Fibroblast of mammary gland (primary cell): ENCODE measurements around the gene FRK.

Source experiments
- DNase-seq: peaks from one replicate; pipeline ENCODE4 v3.0.0-alpha.2; 2010; ENCODE audit warnings: low read depth
- H3K4me3 ChIP-seq: 2 replicates; pipeline ENCODE4 v1.5.1; 2011; ENCODE audit warnings: low read depth, mild to moderate bottlenecking, low read length, moderate library complexity; ENCODE audit not compliant: control insufficient read depth
- CTCF ChIP-seq: conservative IDR thresholded peaks from 2 replicates; pipeline ENCODE4 v1.5.1; 2011; ENCODE audit warnings: low read depth, low read length, inconsistent platforms; ENCODE audit not compliant: control insufficient read depth, insufficient read depth

FRK gene

GRCh38 chr6:115982453-115982852 lies 78.2 kb downstream of the FRK start:
- H3K4me3 ChIP-seq: no peak overlapping the region
- no peak for DNase-seq
- no peak for TF ChIP-seq CTCF

- no peak for TF ChIP-seq CTCF
- no peak for DNase-seq
- no peak overlapping the region for H3K4me3 ChIP-seq
These were observed 83.5 kb downstream of the FRK start for GRCh38 chr6:115977220-115977619.

GRCh38 chr6:115976321-115976870 lies 84.3 kb downstream of the FRK start:
- no peak for TF ChIP-seq CTCF
- DNase-seq: no peak
- no peak overlapping the region for H3K4me3 ChIP-seq

- no peak overlapping the region for H3K4me3 ChIP-seq
- TF ChIP-seq CTCF: no peak
- DNase-seq: no peak
These were observed 88.0 kb downstream of the FRK start for GRCh38 chr6:115972679-115973078.

GRCh38 chr6:115971785-115972184 lies 88.9 kb downstream of the FRK start:
- H3K4me3 ChIP-seq: no peak overlapping the region
- DNase-seq: no peak
- no peak for TF ChIP-seq CTCF

GRCh38 chr6:115969930-115970273 lies 90.8 kb downstream of the FRK start:
- TF ChIP-seq CTCF: no peak
- no peak overlapping the region for H3K4me3 ChIP-seq
- peak; percentile 38 for DNase-seq
